ENCODE results near the gene PSTPIP1. TPM values are rescaled to one million over a fixed set of nuclear protein-coding genes. Genes with fewer than 3 reads are reported as not detected.

PSTPIP1 gene
- total RNA-seq, 1 experiment from 2014 or later, result 1.5 TPM

DNA sequence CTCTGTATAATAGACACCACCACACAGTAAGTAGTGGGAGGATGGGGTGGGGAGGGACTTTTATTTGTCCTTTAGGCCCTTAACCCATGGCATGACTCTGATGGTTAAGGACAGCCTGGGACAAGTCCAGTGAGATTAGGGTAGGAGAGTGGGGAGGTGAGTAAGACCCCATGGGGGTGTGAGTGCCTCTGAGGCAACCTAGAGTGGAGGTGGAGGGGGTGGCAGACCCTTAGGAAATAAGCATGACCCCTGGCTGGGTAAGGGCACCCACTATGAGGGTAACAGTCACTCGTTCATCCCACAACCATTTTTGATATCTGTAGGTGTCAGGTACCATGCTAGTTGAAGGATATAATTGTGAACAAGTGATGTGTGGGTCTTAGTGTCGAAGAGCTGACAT is 21.0 kb upstream of the PSTPIP1 start (continued):
- TF ChIP-seq SOX15 (CRISPR knock-in tag; IDR thresholded peaks at IDR 0.05), result no peak

DNA sequence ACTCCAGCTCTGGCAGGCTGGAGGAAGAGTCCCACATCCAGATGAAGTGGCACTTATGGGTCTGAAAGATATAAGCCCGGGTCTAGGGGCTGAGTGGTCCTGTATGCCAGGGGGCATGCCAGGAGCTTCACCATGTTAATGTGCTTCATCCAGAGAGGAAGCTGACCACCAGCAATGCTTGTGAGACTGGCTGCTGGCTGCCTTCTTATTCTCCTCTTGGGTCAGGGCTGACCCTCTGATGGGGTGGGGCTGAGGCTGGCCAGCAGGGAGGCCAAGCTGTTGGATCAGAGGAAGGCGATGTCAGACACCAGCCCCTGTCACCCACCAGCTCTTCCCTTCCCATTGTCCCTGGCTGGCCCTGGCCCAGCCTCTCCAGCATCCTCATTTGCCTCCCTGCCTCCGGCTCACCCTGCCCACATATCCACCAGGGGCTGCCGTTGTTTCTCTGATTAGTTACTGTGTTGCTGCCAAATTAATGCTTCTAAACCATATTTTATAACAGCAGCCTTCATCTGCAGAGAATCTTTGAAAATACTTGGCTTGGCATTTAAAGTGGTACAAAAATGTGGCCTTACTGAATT is 20.4 kb upstream of the PSTPIP1 start:
- Mint-ChIP-seq H3K27me3 (ENCODE audit: low read depth) (no peaks in the 10 kb centered on the region), H3K27ac (no peak overlapping the region), H3K4me1 (peaks cover 4% of the 10 kb centered on the region), H3K4me3 (no peak overlapping the region), H3K9me3 (peaks cover 7% of the 10 kb centered on the region), H3K36me3 (0 out of 2 replicates have a peak, but pooled peaks cover 3% of the 10 kb centered on the region)
- no peak for TF ChIP-seq NR3C1 (CRISPR knock-in tag; conservative IDR thresholded peaks at IDR 0.05; ENCODE audit: low read depth)
- TF ChIP-seq, protein P1, sequence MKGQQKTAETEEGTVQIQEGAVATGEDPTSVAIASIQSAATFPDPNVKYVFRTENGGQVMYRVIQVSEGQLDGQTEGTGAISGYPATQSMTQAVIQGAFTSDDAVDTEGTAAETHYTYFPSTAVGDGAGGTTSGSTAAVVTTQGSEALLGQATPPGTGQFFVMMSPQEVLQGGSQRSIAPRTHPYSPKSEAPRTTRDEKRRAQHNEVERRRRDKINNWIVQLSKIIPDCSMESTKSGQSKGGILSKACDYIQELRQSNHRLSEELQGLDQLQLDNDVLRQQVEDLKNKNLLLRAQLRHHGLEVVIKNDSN (CRISPR knock-in tag; IDR thresholded peaks at IDR 0.05), result no peak
- ChIA-PET POLR2A (no interaction called here), CTCF (interaction anchor here (0.6 to 3.9 kb wide), 11 partner anchors 9 to 569 kb away, joined by 3 to 41 read pairs (median 13); partner anchors contain the start of gene PSTPIP1)
- ATAC-seq (no peak), DNase-seq (ENCODE audit: low spot score) (no peak)

DNA sequence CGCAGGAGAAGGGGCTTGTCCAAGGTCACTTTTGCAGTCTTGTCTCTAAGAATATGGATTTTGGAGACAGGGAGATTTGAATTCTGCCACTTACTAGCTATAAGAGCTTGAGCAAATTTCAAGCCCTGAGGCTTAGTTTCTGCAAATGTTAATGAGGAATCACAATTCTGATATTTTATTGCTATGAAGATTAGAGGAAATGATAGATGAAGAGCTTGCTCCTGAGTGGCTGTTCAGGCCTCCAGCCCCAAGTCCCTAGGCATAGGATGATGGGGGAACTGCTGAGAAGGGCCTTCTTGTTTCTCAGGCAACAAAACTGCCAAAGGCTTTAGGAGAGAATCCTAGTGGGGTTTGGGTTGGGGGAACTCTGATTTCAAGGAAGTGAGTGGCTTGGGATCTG is 18.8 kb upstream of the PSTPIP1 start:
- 0 out of 2 replicates have a peak, but pooled peaks cover 3% of the 10 kb centered on the region for H3K36me3 Mint-ChIP-seq
- H3K4me1 Mint-ChIP-seq, result peaks cover 4% of the 10 kb centered on the region
- TF ChIP-seq ZBTB21 (CRISPR knock-in tag; IDR thresholded peaks at IDR 0.05; ENCODE audit: borderline replicate concordance), result no peak
- TF ChIP-seq ATF3 (CRISPR knock-in tag; conservative IDR thresholded peaks at IDR 0.05), result no peak
- TF ChIP-seq NR1H2 (CRISPR knock-in tag; IDR thresholded peaks at IDR 0.05), result no peak
- TF ChIP-seq ZNF263 (CRISPR knock-in tag; IDR thresholded peaks at IDR 0.05; ENCODE audit: low read depth), result no peak
- TF ChIP-seq JUN (CRISPR knock-in tag; IDR thresholded peaks at IDR 0.05), result no peak
- no peak for TF ChIP-seq NFATC4 (CRISPR knock-in tag; IDR thresholded peaks at IDR 0.05)
- no peak for TF ChIP-seq ZNF512 (CRISPR knock-in tag; IDR thresholded peaks at IDR 0.05; ENCODE audit: borderline replicate concordance)
- no peak for TF ChIP-seq JAZF1 (CRISPR knock-in tag; IDR thresholded peaks at IDR 0.05)
- TF ChIP-seq NFYB (CRISPR knock-in tag; conservative IDR thresholded peaks at IDR 0.05; ENCODE audit: low read depth), result no peak
- no peak for TF ChIP-seq ZNF121 (CRISPR knock-in tag; IDR thresholded peaks at IDR 0.05)
- TF ChIP-seq, protein P2, sequence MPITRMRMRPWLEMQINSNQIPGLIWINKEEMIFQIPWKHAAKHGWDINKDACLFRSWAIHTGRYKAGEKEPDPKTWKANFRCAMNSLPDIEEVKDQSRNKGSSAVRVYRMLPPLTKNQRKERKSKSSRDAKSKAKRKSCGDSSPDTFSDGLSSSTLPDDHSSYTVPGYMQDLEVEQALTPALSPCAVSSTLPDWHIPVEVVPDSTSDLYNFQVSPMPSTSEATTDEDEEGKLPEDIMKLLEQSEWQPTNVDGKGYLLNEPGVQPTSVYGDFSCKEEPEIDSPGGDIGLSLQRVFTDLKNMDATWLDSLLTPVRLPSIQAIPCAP (CRISPR knock-in tag; IDR thresholded peaks at IDR 0.05), result no peak
- no peak for TF ChIP-seq ZNF423 (CRISPR knock-in tag; IDR thresholded peaks at IDR 0.05)
- no peak for TF ChIP-seq CDX4 (CRISPR knock-in tag; IDR thresholded peaks at IDR 0.05; ENCODE audit: borderline replicate concordance)
- TF ChIP-seq ZNF317 (CRISPR knock-in tag; IDR thresholded peaks at IDR 0.05; ENCODE audit: borderline replicate concordance, low read depth), result no peak
- TF ChIP-seq ZNF671 (CRISPR knock-in tag; IDR thresholded peaks at IDR 0.05), result no peak
- no peak for TF ChIP-seq ZNF138 (CRISPR knock-in tag; conservative IDR thresholded peaks at IDR 0.05)
- TF ChIP-seq CREB1 (CRISPR knock-in tag; IDR thresholded peaks at IDR 0.05), result no peak
- TF ChIP-seq, protein P3, sequence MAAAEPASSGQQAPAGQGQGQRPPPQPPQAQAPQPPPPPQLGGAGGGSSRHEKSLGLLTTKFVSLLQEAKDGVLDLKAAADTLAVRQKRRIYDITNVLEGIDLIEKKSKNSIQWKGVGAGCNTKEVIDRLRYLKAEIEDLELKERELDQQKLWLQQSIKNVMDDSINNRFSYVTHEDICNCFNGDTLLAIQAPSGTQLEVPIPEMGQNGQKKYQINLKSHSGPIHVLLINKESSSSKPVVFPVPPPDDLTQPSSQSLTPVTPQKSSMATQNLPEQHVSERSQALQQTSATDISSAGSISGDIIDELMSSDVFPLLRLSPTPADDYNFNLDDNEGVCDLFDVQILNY (CRISPR knock-in tag; IDR thresholded peaks at IDR 0.05), result no peak
- TF ChIP-seq, protein P4, sequence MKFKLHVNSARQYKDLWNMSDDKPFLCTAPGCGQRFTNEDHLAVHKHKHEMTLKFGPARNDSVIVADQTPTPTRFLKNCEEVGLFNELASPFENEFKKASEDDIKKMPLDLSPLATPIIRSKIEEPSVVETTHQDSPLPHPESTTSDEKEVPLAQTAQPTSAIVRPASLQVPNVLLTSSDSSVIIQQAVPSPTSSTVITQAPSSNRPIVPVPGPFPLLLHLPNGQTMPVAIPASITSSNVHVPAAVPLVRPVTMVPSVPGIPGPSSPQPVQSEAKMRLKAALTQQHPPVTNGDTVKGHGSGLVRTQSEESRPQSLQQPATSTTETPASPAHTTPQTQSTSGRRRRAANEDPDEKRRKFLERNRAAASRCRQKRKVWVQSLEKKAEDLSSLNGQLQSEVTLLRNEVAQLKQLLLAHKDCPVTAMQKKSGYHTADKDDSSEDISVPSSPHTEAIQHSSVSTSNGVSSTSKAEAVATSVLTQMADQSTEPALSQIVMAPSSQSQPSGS (CRISPR knock-in tag; IDR thresholded peaks at IDR 0.05; ENCODE audit: borderline replicate concordance, low read depth), result no peak
- H3K27me3 Mint-ChIP-seq (ENCODE audit: low read depth), result no peaks in the 10 kb centered on the region
- H3K9me3 Mint-ChIP-seq, result peaks cover 11% of the 10 kb centered on the region
- DNase-seq (ENCODE audit: low spot score) (no peak), ATAC-seq (no peak)
- ChIA-PET CTCF (interaction anchor here (3.9 kb wide), 1 partner anchor 47 kb away, joined by 41 read pairs; no protein-coding TSS in a partner anchor), POLR2A (interaction anchor here (0.6 kb wide), 1 partner anchor 110 kb away, joined by 3 read pairs; no protein-coding TSS in a partner anchor)
- no peak overlapping the region for H3K4me3 Mint-ChIP-seq
- no peak overlapping the region for H3K27ac Mint-ChIP-seq

All from WTC11 (cell line).